HL-60/S4 treated with phorbol 12-myristate 13-acetate at 8.2 ng/mL for 4 days and 3 days (cell line): Measurements from ENCODE around the gene FAAP100.

ENCODE experiments used
- in situ Hi-C: fragments of 300-500 bp; cut with MboI; formaldehyde crosslinking; loops from 2 replicates; pipeline ENCODE4 v1.15.0; 2022; ENCODE audit warnings: low sequenced_read_pairs

FAAP100 gene

GRCh38 chr17:81576621-81577277 lies 24.6 kb upstream of the FAAP100 start:
- in situ Hi-C loops: no loop called here

- in situ Hi-C loops: no loop called here
These were observed 23.7 kb upstream of the FAAP100 start for GRCh38 chr17:81575836-81576235.

GRCh38 chr17:81574643-81574956 lies 22.4 kb upstream of the FAAP100 start:
- in situ Hi-C loops: no loop called here

DNA sequence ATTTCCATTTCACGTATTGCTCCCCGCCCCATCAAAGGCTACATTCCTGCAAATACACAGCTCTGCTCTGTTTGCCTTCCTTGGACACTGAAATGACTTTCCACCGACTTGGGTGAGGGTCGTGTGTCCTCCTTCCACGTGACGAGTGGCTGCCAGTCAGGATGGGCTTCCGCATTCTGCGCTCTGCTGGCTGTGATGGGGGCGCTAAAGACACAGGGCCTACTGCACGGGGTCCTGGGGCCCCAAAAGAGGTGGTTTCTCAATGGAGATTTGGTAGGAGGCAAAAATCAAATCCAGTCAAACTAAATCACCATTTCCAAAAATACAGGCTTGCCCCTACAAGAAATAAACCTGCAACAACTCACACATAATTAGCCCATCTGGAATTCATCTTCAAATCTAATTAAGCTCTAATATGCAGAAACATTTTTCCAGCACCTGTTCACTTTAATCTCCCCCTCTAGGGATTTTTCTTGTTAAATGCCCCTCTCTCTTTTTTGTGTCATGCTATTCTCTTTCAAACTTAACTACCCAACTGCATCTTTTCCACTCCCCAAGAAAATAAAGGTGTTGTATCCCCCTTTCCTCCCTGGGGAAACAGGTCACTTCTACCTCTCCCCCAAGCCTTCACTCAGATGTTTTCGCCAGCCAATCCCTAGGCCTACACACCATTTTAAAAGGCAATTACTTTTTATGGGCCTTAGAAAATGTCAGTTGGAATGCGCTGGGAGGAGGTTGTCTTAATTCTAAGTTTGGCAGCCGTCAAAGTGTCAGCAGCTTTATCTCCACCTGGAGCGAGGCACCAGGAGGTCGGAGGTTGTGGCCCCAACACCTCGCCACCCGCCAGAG lies 21.9 kb upstream of the FAAP100 start:
- in situ Hi-C loops: no loop called here

DNA sequence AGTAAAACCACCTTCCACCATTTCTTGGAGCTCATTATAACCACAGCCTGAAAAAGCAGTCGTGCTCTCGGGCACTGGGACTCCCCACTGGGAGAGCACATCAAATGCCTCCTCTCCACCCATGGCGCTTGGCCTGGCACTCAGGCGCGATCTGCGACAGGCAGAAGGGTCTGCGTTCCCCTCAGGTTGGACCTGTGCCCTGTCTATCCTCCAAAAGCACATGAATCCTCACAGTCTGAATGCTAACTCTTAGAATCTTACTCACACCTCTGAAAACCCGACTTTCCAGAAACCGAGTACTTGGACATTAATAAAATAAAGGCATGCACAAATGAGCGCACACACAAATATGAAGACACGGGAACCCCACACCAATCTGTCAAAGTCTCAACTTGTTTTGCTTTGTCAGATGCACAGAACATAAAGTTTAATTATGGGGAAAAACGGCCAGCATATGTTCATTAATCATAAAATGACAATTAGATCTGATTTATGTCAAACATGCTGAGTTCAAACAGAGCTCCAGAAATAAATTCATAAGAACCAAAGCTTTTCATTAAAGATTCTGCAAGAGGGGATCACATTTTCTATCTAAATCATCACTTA lies 20.5 kb upstream of the FAAP100 start:
- in situ Hi-C loops: no loop called here

DNA sequence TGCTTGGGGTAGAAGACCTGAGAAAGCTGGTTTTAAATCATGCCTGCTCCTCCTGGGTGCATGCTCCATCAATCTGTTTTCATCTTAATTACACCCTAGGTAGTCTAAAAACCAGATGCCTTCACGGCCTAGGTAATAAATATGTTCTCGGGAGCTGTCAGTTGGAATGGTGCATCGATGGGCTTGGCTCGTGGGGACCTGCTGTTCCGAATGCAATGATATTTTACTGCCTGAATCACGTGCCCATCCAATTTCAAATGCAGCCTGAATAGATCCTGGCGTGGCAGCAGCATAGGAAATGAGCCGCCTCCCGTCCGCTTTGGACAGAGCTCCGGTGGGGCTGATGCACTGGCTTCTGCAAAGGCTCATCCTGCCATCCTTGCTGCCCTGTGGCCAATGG lies 18.8 kb upstream of the FAAP100 start:
- in situ Hi-C loops: no loop called here

- in situ Hi-C loops: no loop called here
These were observed 17.9 kb upstream of the FAAP100 start for GRCh38 chr17:81569986-81570514.

DNA sequence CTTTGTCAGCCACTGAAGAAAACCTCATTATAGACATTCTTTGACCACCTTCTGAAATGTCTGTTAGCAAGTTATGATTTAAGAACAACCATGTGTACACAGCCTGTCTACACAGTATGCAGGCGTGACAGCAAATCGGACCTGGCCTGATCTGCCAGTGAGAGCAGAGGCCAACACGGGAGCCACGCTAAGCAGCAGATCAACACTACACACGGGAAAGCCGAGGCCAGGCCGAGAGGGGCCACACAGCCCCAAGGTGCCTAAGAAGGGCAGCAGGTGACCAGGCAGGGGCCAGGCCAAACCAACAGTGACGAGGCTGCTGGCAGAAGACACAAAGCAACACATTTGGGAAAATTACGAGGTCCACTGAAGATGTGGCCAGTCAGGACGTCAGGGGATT lies 16.3 kb upstream of the FAAP100 start:
- in situ Hi-C loops: no loop called here

- in situ Hi-C loops: no loop called here
These were observed 15.0 kb upstream of the FAAP100 start for GRCh38 chr17:81567191-81567590.

GRCh38 chr17:81566461-81567126 lies 14.4 kb upstream of the FAAP100 start:
- in situ Hi-C loops: no loop called here

GRCh38 chr17:81565231-81565630 lies 13.1 kb upstream of the FAAP100 start:
- in situ Hi-C loops: no loop called here

- in situ Hi-C loops: no loop called here
These were observed 12.6 kb upstream of the FAAP100 start for GRCh38 chr17:81564778-81565177.

DNA sequence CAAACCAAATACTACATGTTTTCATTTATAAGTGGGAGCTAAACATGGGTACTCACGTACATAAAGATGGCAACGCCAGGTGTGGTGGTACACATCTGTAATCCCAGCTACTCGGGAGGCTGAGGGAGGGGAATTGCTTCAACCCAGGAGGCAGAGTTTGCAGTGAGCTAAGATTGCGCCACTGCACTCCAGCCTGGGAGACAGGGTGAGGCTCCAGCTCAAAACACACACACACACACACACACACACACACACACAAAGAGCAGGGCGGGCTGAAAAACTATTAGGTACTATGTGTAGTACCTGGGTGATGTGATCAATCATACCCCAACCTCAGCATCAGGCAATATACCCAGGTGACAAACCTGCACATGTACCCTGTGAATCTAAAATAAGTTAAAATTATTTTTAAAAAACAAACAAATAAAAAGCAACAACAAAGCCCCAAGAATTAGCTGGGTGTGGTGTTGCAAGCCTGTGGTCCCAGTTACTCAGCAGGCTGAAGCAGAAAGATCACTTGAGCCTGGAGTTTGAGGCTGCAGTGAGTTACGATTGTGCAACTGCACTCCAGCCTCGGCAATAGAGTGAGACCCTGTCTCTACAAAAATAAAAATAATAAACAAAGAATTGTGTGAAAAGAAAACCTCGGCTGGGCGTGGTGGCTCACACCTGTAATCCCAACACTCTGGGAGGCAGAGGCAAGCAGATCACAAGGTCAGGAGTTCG lies 11.9 kb upstream of the FAAP100 start:
- in situ Hi-C loops: no loop called here

DNA sequence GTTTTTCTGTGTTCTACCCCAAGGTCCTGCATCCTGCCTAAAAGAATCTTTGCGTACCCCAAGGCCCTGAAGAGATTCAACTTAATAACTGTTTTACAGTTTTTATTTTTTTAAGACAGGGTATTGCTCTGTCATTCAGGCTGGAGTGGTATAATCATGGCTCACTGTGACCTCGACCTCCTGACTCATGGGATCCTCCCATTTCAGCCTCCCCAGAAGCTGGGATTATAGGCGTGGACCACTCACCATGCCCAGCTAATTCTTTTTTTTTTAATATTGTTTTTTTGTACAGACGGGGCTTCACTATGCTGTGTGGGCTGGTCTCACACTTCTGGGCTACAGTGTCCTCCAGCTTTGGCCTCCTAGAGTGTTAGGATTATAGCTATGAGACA lies 9.3 kb upstream of the FAAP100 start:
- in situ Hi-C loops: no loop called here

GRCh38 chr17:81558941-81559806 lies 7.0 kb upstream of the FAAP100 start:
- in situ Hi-C loops: no loop called here

GRCh38 chr17:81558115-81558468 lies 5.9 kb upstream of the FAAP100 start:
- in situ Hi-C loops: no loop called here

- in situ Hi-C loops: no loop called here
These were observed 5.3 kb upstream of the FAAP100 start for GRCh38 chr17:81557276-81558114.

GRCh38 chr17:81556863-81557262 lies 4.7 kb upstream of the FAAP100 start:
- in situ Hi-C loops: no loop called here

- in situ Hi-C loops: no loop called here
These were observed 4.1 kb upstream of the FAAP100 start for GRCh38 chr17:81556175-81556691.
